Omental fat pad (tissue), 4 donors: ENCODE measurements around the gene PPP1R11. TPM values are rescaled to one million over a fixed set of nuclear protein-coding genes. Genes with fewer than 3 reads are reported as not detected.
A peak's percentile ranks its signal among the peaks of the same experiment; 100 is the strongest.

Experiments used
- ATAC-seq: fragments of 150-250 bp; one replicate; pipeline ENCODE4 v1.9.1; 2016; ENCODE audit warnings: mild to moderate bottlenecking, moderate library complexity; ENCODE audit not compliant: low FRiP score
- DNase-seq: peaks from one replicate; pipeline ENCODE4 v3.0.0-alpha.2; 2019; ENCODE audit warnings: low spot score
- total RNA-seq, 4 donors: library from RNA; depleted of rRNA; stranded (reverse); fragments of >200 nt; gene quantifications; one replicate each; pipeline ENCODE4 v1.1.0, GENCODE V29; 2016
- TF ChIP-seq, protein P1 (sequence below), 3 donors: fragments of 450-650 bp; IDR thresholded peaks; one replicate each; pipeline ENCODE4 v1.5.1; 2016 to 2017; ENCODE audit warnings: antibody characterized with exemption in 3 of 3, mild to moderate bottlenecking in 3 of 3, moderate library complexity in 2 of 3

The PPP1R11 gene
- total RNA-seq, 4 donors from 2014 or later: 27.9 to 38.4 (median 30.7) TPM

DNA sequence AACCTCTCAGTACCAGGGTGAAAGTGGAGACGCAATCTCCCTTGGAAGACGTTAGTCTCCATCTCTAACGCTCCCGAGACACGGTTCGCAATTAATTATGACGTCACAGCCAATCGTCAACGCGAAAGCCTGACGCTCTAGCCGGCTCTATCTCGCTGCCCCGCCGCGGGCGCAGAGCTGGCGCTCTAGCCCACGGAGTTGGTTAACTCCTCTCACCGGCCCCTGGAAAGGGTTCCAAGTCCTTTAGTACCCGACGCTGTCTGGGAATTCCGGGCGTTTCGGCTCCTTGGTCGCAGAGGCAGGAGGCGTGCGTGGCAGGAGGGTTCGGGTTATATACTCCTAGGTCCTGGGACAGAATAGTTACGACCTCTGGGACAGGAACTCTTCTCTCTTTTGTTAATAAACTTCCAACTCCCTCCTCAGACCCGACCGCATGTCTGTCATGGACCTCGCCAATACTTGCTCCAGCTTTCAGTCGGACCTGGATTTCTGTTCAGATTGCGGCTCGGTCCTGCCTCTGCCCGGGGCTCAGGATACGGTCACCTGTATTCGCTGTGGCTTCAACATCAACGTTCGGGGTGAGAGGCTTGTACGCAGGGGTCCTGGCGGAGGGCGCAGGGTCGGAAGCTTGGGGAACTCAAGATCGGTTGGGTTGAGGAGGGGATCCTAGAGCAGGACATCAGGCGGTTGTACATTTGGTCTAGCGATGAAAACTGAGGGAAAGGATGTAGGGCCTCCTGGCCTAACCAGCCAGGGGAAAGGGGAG is 5.7 kb upstream of the PPP1R11 start, which contains the start of gene POLR1H:
TSS of gene POLR1H (plus strand) at position 174 of the 766 bp plus-strand sequence. CDS start at position 434, 260 bp downstream.
- ATAC-seq (peak; percentile 97), DNase-seq (peak; percentile 51)
- TF ChIP-seq, protein P1, sequence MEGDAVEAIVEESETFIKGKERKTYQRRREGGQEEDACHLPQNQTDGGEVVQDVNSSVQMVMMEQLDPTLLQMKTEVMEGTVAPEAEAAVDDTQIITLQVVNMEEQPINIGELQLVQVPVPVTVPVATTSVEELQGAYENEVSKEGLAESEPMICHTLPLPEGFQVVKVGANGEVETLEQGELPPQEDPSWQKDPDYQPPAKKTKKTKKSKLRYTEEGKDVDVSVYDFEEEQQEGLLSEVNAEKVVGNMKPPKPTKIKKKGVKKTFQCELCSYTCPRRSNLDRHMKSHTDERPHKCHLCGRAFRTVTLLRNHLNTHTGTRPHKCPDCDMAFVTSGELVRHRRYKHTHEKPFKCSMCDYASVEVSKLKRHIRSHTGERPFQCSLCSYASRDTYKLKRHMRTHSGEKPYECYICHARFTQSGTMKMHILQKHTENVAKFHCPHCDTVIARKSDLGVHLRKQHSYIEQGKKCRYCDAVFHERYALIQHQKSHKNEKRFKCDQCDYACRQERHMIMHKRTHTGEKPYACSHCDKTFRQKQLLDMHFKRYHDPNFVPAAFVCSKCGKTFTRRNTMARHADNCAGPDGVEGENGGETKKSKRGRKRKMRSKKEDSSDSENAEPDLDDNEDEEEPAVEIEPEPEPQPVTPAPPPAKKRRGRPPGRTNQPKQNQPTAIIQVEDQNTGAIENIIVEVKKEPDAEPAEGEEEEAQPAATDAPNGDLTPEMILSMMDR (IDR thresholded peaks at IDR 0.05): no peak

DNA sequence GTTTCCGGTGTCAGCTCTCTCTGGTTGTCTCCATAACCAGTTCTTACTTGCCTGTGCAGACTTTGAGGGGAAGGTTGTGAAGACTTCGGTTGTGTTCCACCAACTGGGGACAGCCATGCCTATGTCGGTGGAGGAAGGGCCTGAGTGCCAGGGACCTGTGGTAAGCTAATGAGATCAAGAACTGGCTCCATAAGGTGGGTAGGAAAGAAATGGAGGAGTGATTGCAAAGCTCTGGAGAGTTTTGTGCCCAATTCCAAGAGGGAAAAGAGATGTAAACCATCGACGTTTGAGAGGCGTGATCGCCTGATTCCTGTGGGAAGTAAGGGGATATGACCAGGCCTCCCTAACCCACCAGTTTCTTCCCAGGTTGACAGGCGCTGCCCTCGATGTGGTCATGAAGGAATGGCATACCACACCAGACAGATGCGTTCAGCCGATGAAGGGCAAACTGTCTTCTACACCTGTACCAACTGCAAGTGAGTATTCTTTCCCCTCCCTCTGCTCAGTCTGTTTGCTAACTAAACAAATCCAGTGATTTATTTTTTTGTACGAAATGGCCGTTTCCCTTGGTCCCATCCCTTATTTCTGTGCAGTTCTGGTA is 5.0 kb upstream of the PPP1R11 start:
- no peak for DNase-seq
- TF ChIP-seq, protein P1 (IDR thresholded peaks at IDR 0.05): no peak
- no peak for ATAC-seq

DNA sequence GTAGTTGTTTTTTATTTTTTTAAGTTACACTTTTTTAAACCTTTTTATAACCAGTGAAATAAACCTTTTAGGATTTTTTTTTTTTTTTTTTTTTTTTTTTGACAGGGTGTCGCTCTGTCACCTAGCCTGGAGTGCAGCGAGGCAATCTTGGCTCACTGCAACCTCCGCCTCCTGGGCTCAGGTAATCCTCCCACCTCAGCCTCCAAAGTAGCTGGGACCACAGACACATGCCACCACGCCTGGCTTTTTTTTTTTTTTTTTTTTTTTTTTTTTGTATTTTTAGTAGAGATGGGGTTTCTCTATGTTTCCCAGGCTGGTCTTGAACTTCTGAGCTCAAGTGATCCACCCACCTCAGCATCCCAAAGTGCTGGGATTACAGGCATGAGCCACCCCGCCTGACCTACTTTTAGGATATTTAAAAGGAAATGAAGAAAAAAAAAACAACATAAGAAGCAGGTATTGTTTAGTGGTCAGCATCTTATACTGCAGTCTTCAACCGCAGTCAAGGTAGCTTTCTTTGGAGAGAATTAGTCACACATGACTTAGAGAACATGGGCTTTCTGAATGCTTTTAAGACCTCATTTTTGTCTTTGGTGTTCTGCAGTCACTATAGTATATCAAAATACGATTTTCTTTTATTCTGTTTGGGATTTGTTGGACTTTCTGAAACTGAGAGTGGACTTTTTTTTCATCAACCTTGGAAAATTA is 4.4 kb upstream of the PPP1R11 start:
- no peak for DNase-seq
- TF ChIP-seq, protein P1 (IDR thresholded peaks at IDR 0.05): no peak
- ATAC-seq: no peak

DNA sequence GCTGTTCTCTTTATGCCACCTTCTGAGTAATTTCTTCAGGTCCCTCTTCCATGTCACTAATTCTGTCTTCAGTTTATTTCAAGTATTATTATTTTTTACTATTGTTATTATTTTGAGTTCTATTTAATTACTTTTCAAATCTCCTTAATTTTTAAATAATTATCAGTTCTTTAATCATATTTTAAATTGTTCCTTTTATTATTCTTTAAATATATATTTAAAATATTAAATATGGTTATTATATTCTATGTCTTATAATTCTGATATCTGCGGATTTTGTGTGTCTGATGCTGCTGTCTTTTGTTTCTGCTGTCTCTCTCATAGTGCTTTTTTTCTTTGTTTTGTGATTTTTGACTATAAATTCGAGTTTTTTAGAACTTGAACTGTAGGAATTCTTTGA is 3.7 kb upstream of the PPP1R11 start:
- TF ChIP-seq, protein P1 (IDR thresholded peaks at IDR 0.05): no peak
- DNase-seq: no peak
- no peak for ATAC-seq

DNA sequence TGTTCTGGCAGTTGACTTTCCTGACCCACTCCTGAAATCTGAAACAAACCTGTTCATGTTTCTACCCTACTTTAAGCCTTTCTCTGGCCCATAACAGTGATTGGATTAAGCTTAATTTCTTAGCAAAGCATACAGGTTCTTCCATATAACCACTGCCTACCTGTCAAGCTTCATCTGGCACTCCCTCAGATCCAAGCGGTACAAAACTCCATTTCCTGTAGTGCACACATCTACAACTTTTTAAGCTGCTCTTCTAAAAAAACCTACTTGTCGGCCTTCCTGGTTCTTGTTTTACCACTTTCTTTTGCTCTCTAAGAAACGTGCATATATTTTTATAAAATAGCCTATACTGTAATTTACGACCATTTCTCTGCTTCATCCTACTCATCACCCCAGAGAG is 916 bp upstream of the PPP1R11 start:
- TF ChIP-seq, protein P1 (IDR thresholded peaks at IDR 0.05): no peak
- ATAC-seq: no peak
- no peak for DNase-seq

DNA sequence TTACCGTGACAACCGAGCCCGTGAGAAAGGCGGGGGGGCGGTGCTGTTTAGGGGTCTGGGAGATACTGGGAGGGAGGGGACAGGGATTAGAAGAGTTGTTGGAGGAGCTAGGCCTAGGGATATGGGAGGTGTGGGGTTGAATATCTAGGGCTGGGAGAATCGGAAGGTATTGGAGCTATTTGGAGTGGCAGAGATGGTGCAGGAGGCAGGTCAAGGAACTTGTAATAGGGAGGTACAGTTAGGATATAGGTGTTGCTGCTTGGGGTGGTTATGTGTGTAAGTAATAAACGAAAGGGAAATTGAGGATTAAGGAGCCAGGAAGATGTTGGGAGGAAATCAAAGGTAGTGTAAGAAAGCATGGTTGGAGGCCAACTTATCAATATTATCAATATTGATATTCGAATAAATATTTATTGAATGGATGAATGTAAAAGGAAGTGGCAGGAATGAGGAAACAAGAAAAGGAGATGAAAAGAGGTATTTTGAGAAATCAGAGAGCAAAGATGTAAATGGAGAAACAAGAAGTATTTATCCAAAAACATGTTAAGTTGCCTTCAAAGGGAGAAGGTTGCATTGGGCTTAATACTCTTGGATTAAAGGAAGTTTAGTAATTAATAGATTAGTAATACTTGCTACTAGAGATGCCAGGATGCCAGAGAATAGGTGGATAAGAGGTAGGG is 602 bp downstream of the PPP1R11 start:
- TF ChIP-seq, protein P1 (IDR thresholded peaks at IDR 0.05): no peak
- no peak for ATAC-seq
- peak; percentile 62 for DNase-seq
